ENCODE results near the gene FBXO47. TPM values are rescaled to one million over a fixed set of nuclear protein-coding genes. Genes with fewer than 3 reads are reported as not detected.

Gene FBXO47
- total and polyA plus RNA-seq, 11 donors: 0.11 TPM; not detected in 10

GRCh38 chr17:38984666-38985065 is 17.5 kb upstream of the FBXO47 start:
- Histone ChIP-seq H3K9me3 (no peaks in the 10 kb centered on the region), H3K27ac (no peak overlapping the region), H3K4me3 (no peak overlapping the region), H3K4me1 (peaks cover 0 to 19% (median 0%) of the 10 kb centered on the region in 12 donors), H3K36me3 (no peaks in the 10 kb centered on the region), H3K27me3 (no peaks in the 10 kb centered on the region)
- no peak for TF ChIP-seq POLR2A (IDR thresholded peaks at IDR 0.05)
- TF ChIP-seq, protein P1, sequence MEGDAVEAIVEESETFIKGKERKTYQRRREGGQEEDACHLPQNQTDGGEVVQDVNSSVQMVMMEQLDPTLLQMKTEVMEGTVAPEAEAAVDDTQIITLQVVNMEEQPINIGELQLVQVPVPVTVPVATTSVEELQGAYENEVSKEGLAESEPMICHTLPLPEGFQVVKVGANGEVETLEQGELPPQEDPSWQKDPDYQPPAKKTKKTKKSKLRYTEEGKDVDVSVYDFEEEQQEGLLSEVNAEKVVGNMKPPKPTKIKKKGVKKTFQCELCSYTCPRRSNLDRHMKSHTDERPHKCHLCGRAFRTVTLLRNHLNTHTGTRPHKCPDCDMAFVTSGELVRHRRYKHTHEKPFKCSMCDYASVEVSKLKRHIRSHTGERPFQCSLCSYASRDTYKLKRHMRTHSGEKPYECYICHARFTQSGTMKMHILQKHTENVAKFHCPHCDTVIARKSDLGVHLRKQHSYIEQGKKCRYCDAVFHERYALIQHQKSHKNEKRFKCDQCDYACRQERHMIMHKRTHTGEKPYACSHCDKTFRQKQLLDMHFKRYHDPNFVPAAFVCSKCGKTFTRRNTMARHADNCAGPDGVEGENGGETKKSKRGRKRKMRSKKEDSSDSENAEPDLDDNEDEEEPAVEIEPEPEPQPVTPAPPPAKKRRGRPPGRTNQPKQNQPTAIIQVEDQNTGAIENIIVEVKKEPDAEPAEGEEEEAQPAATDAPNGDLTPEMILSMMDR (IDR thresholded peaks at IDR 0.05): no peak
- intact Hi-C loops (cut with DNase I): loop anchor here in 6 of 10 donors (5.0 to 10.0 kb wide), 11 partner anchors 73 to 263 kb away; partner anchors contain the start of gene LASP1 (in 1 of the 6)
- DNase-seq: no peak
- WGBS, 4 donors: 80 to 88% (median 84%) methylated on average over 2 of the region's 2 CpGs
- ATAC-seq: no peak

DNA sequence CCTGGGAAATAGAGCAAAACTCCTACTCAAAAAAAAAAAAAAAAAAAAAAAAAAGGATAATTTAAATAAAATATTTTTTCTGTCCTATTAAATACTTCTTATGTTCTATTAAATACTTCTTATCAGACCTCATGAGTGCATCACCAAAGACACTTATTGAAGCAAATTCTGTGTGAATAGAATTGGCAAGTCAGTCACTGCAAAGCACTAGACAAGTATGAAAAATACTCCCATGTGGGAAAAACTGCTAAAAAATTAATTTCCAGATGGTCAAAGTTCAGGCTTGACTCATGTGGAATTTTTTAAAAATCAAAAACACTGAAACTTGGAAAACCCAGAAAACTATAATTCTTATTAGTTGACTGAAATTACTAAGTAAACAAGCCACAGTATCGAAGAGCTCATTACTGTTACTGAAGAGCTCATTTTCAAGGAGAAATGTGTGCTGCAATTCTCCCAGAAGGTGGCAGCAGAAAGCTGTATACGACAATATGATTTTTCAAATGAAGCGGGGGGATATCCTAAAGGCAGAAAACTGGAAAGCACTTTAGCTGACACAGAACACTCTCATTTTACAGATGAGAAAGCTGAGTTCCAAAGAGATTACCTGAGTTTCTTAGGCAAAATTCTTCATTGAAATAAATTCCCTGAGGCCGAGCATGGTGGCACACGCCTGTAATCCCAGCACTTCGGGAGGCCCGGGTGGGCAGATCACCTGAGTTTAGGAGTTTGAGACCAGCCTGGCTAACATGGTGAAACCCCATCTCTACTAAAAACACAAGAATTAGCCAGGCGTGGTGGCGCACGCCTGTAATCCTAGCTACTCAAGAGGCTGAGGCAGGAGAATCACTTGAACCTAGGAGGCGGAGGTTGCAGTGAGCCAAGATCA is 15.9 kb upstream of the FBXO47 start:
- no peaks in the 10 kb centered on the region for H3K36me3 ChIP-seq
- intact Hi-C loops (cut with DNase I): loop anchor here (1.0 to 10.0 kb wide), 13 partner anchors 74 to 264 kb away; partner anchors contain the start of gene LASP1 (in 1 of the 10)
- peaks cover 0 to 19% (median 0%) of the 10 kb centered on the region in 12 donors for H3K4me1 ChIP-seq
- WGBS, 4 donors: 56 to 63% (median 63%) methylated on average over 11 of the region's 11 CpGs
- no peak overlapping the region for H3K4me3 ChIP-seq
- no peaks in the 10 kb centered on the region for H3K9me3 ChIP-seq
- TF ChIP-seq, protein P1 (IDR thresholded peaks at IDR 0.05): peak; percentile 66 to 88 (median 82)
- TF ChIP-seq POLR2A (IDR thresholded peaks at IDR 0.05): no peak
- DNase-seq (peak in 3 of 5 donors; percentile 39 to 54 (median 42)), ATAC-seq (peak in 3 of 4 donors; percentile 69 to 79 (median 76))
- H3K27ac ChIP-seq: peak overlapping the region in 5 of 12 donors; percentile 8 to 75 (median 59)
- no peaks in the 10 kb centered on the region for H3K27me3 ChIP-seq

- no peaks in the 10 kb centered on the region for H3K36me3 ChIP-seq
- intact Hi-C loops (cut with DNase I): loop anchor here in 8 of 10 donors (2.0 to 10.0 kb wide), 11 partner anchors 76 to 266 kb away; partner anchors contain the start of gene LASP1 (in 1 of the 8)
- 45 to 59% (median 49%) methylated on average over 2 of the region's 2 CpGs for WGBS, 4 donors
- H3K9me3 ChIP-seq: no peaks in the 10 kb centered on the region
- ATAC-seq (peak in 1 of 4 donors; percentile 19), DNase-seq (no peak)
- no peak for TF ChIP-seq POLR2A (IDR thresholded peaks at IDR 0.05)
- TF ChIP-seq, protein P1 (IDR thresholded peaks at IDR 0.05): no peak
- peak overlapping the region in 10 of 12 donors; percentile 25 to 75 (median 53) for H3K27ac ChIP-seq
- no peak overlapping the region for H3K4me3 ChIP-seq
- H3K27me3 ChIP-seq: no peaks in the 10 kb centered on the region
- H3K4me1 ChIP-seq: peaks cover 0 to 19% (median 2%) of the 10 kb centered on the region in 12 donors
Observed at GRCh38 chr17:38981636-38982035, 14.4 kb upstream of the FBXO47 start.
